HG02798 (cell line): ENCODE data around the gene NOD1.

Experiments used
- ATAC-seq: cut with Tn5 transposase; IDR thresholded peaks from one replicate; pipeline ENCODE4 v1.9.1; 2021; ENCODE audit warnings: mild to moderate bottlenecking; ENCODE audit not compliant: unreplicated experiment, poor library complexity

NOD1 gene

GRCh38 chr7:30380294-30380693 lies 98.3 kb downstream of the NOD1 start:
- no peak for ATAC-seq

GRCh38 chr7:30379741-30380140 lies 98.8 kb downstream of the NOD1 start:
- ATAC-seq, result no peak

GRCh38 chr7:30379131-30379530 lies 99.5 kb downstream of the NOD1 start:
- ATAC-seq, result no peak

GRCh38 chr7:30378275-30378674 lies 100.3 kb downstream of the NOD1 start:
- no peak for ATAC-seq
